H1 (cell line): ENCODE measurements around the gene CYP2A6. TPM values are rescaled to one million over a fixed set of nuclear protein-coding genes. Genes with fewer than 3 reads are reported as not detected.
A peak's percentile ranks its signal among the peaks of the same experiment; 100 is the strongest.
"Not testable (repeated sequence)": the region's sequence is repeated elsewhere in the genome, so short reads cannot be mapped to it uniquely, and the experiment has no call there.

Experiments
- CTCF ChIA-PET: fragments of 300-600 bp; sonication (Branson Sonifier 250); formaldehyde crosslinking; loops from one replicate; lab custom pipeline; 2021; ENCODE audit not compliant: partially characterized antibody; lab: Charles Lee
- POLR2A ChIA-PET: fragments of 300-600 bp; sonication (Branson Sonifier 250); formaldehyde crosslinking; loops from one replicate; lab custom pipeline; 2021; ENCODE audit warnings: inconsistent platforms; ENCODE audit not compliant: partially characterized antibody; lab: Charles Lee
- DNase-seq, 2 experiments: peaks; one replicate each; pipeline versions ENCODE4 v3.0.0 to v3.0.0-alpha.2; 2010 to 2022; ENCODE audit warnings: low spot score in 2 of 2, low read depth in 1 of 2, mixed read lengths in 1 of 2
- FAIRE-seq: peaks from 2 replicates; lab custom pipeline; 2011; peaks lifted over from hg19 to GRCh38; lab: Jason Lieb, UNC
- H2AFZ ChIP-seq: 2 replicates; pipeline ENCODE4 v1.8.1; 2012; ENCODE audit warnings: low read length, inconsistent platforms
- H2AK5ac ChIP-seq: 2 replicates; pipeline ENCODE4 v1.6.1; 2013; ENCODE audit warnings: low read depth, low read length
- H2BK120ac ChIP-seq: replicated peaks from 2 replicates; pipeline ENCODE3; 2013; ENCODE audit warnings: low read depth, low read length, inconsistent platforms
- H2BK12ac ChIP-seq: 2 replicates; pipeline ENCODE4 v1.6.1; 2013; ENCODE audit warnings: low read depth, low read length
- H2BK15ac ChIP-seq: 2 replicates; pipeline ENCODE4 v1.6.1; 2013; ENCODE audit warnings: low read length
- H2BK20ac ChIP-seq: 2 replicates; pipeline ENCODE4 v1.6.1; 2013; ENCODE audit warnings: low read length
- H2BK5ac ChIP-seq: 2 replicates; pipeline ENCODE4 v1.6.1; 2013; ENCODE audit warnings: low read depth, low read length
- H3K14ac ChIP-seq: 2 replicates; pipeline ENCODE4 v1.6.1; 2013; ENCODE audit warnings: inconsistent platforms; ENCODE audit not compliant: insufficient read length
- H3K18ac ChIP-seq: 2 replicates; pipeline ENCODE4 v1.6.1; 2013; ENCODE audit warnings: low read length; ENCODE audit errors: extremely low read depth
- H3K23ac ChIP-seq: 2 replicates; pipeline ENCODE4 v1.6.1; 2013; ENCODE audit warnings: inconsistent platforms; ENCODE audit not compliant: insufficient read length
- H3K23me2 ChIP-seq: 2 replicates; pipeline ENCODE4 v1.6.1; 2013; ENCODE audit warnings: low read depth, low read length
- H3K27ac ChIP-seq: 2 replicates; pipeline ENCODE4 v1.6.1; 2011; ENCODE audit warnings: low read depth, low read length, inconsistent platforms
- H3K27me3 ChIP-seq, 4 experiments: replicated peaks in 1 of 4; 1 replicate in 1 of 4; 2 replicates in 3 of 4; pipeline versions ENCODE4 v1.6.1 to v1.8.1; 2011 to 2013; ENCODE audit warnings: low read length in 3 of 4, mild to moderate bottlenecking in 3 of 4, inconsistent platforms in 2 of 4, mixed read lengths in 2 of 4, moderate library complexity in 1 of 4; ENCODE audit not compliant: control insufficient read depth in 3 of 4, insufficient read depth in 3 of 4; ENCODE audit errors: extremely low read depth in 1 of 4
- H3K36me3 ChIP-seq, 4 experiments: 2 replicates each; pipeline versions ENCODE4 v1.6.1 to v1.8.1; 2011 to 2013; ENCODE audit warnings: mild to moderate bottlenecking in 4 of 4, low read length in 3 of 4, moderate library complexity in 2 of 4, control low read depth in 1 of 4, inconsistent platforms in 1 of 4; ENCODE audit not compliant: insufficient read depth in 4 of 4, control insufficient read depth in 2 of 4
- H3K4ac ChIP-seq: replicated peaks from 2 replicates; pipeline ENCODE3; 2013; ENCODE audit warnings: low read length, low read depth, mixed read lengths, inconsistent platforms; ENCODE audit not compliant: insufficient read length
- H3K4me1 ChIP-seq, 4 experiments: replicated peaks in 1 of 4; 1 replicate in 1 of 4; 2 replicates in 3 of 4; pipeline versions ENCODE4 v1.6.1 to v1.8.1; 2011 to 2013; ENCODE audit warnings: low read length in 3 of 4, inconsistent platforms in 2 of 4, mixed read lengths in 1 of 4; ENCODE audit not compliant: insufficient read depth in 4 of 4, control insufficient read depth in 3 of 4
- H3K4me2 ChIP-seq, 2 experiments: 2 replicates each; pipeline versions ENCODE4 v1.6.1 to v1.8.1; 2011 to 2013; ENCODE audit warnings: low read depth in 2 of 2, low read length in 2 of 2, control low read depth in 1 of 2, inconsistent platforms in 1 of 2, mild to moderate bottlenecking in 1 of 2; ENCODE audit not compliant: insufficient read depth in 1 of 2
- H3K4me3 ChIP-seq, 4 experiments: fragments of 200-600, 300-600 bp in 1 of 4; sonication (generic), shearing (Covaris generic), sonication (Bioruptor Twin) in 1 of 4; 2 replicates each; pipeline versions ENCODE4 v1.5.1 to v1.8.1; 2011 to 2016; ENCODE audit warnings: low read length in 4 of 4, low read depth in 3 of 4, control low read depth in 2 of 4, inconsistent platforms in 2 of 4, mild to moderate bottlenecking in 2 of 4, mixed read lengths in 1 of 4, moderate library complexity in 1 of 4; ENCODE audit not compliant: insufficient read depth in 2 of 4; ENCODE audit errors: extremely low read depth in 1 of 4
- H3K56ac ChIP-seq: replicated peaks from 2 replicates; pipeline ENCODE3; 2013; ENCODE audit warnings: low read depth, mild to moderate bottlenecking, mixed read lengths, low read length, inconsistent platforms; ENCODE audit not compliant: insufficient read length
- H3K79me1 ChIP-seq: 2 replicates; pipeline ENCODE4 v1.6.1; 2013; ENCODE audit warnings: low read depth, low read length, control low read depth
- H3K79me2 ChIP-seq, 2 experiments: 2 replicates each; pipeline versions ENCODE4 v1.6.1 to v1.8.1; 2012 to 2013; ENCODE audit warnings: low read length in 2 of 2, mild to moderate bottlenecking in 2 of 2, inconsistent platforms in 1 of 2; ENCODE audit not compliant: insufficient read depth in 2 of 2, control insufficient read depth in 1 of 2
- H3K9ac ChIP-seq, 4 experiments: replicated peaks in 1 of 4; 1 replicate in 1 of 4; 2 replicates in 3 of 4; pipeline versions ENCODE4 v1.6.1 to v1.8.1; 2011 to 2013; ENCODE audit warnings: low read depth in 3 of 4, low read length in 3 of 4, control low read depth in 2 of 4, mild to moderate bottlenecking in 2 of 4, moderate library complexity in 2 of 4, inconsistent platforms in 1 of 4; ENCODE audit errors: extremely low read depth in 1 of 4
- H3K9me3 ChIP-seq, 2 experiments: 2 replicates each; pipeline versions ENCODE4 v1.6.1 to v1.8.1; 2012 to 2013; ENCODE audit warnings: mild to moderate bottlenecking in 2 of 2, moderate library complexity in 2 of 2, control low read depth in 1 of 2, inconsistent platforms in 1 of 2, low read depth in 1 of 2, low read length in 1 of 2, mixed read lengths in 1 of 2; ENCODE audit not compliant: insufficient read depth in 2 of 2
- H4K20me1 ChIP-seq, 2 experiments: replicated peaks in 1 of 2; 2 replicates each; pipeline versions ENCODE3 to v1.8.1; 2011 to 2013; ENCODE audit warnings: inconsistent platforms in 2 of 2, low read length in 2 of 2, mild to moderate bottlenecking in 1 of 2; ENCODE audit not compliant: insufficient read depth in 2 of 2, control insufficient read depth in 1 of 2
- H4K5ac ChIP-seq: 2 replicates; pipeline ENCODE4 v1.6.1; 2013; ENCODE audit warnings: low read length, low read depth, mixed read lengths, inconsistent platforms; ENCODE audit not compliant: insufficient read length
- H4K8ac ChIP-seq: 2 replicates; pipeline ENCODE4 v1.8.0; 2013; ENCODE audit warnings: mild to moderate bottlenecking, moderate library complexity, low read length, inconsistent platforms; ENCODE audit not compliant: insufficient read depth; ENCODE audit errors: extremely low read depth
- H4K91ac ChIP-seq: replicated peaks from 2 replicates; pipeline ENCODE3; 2013; ENCODE audit warnings: low read length, mixed read lengths, inconsistent platforms; ENCODE audit not compliant: insufficient read length
- WGBS, 2 experiments: shearing (Covaris generic) in 1 of 2; methylation state at CpG; one replicate each; pipeline versions ENCODE4 v1.1.6 to v1.1.7; 2013 to 2015; ENCODE audit warnings: low lambda C conversion rate in 2 of 2, mixed read lengths in 2 of 2, inconsistent platforms in 1 of 2, low coverage in 1 of 2, missing lambda C conversion rate in 1 of 2; ENCODE audit not compliant: insufficient replicate concordance in 2 of 2, insufficient coverage in 1 of 2, insufficient read length in 1 of 2; ENCODE audit errors: extremely low coverage in 1 of 2, missing lambda C conversion rate in 1 of 2; 5-methylcytosine and 5-hydroxymethylcytosine counted together
- polyA plus RNA-seq, 7 experiments: library from polyadenylated mRNA; depleted of rRNA in 3 of 7; stranded (reverse) in 5 of 7; unstranded in 2 of 7; fragments of >200 nt in 5 of 7; fragments of 200-250 nt in 2 of 7; gene quantifications; 1 replicate in 5 of 7; 2 replicates in 1 of 7; 4 replicates in 1 of 7; pipeline versions ENCODE4 v1.2.1 to v1.2.3, GENCODE V29; 2011 to 2013; ENCODE audit warnings: missing spikeins in 2 of 7, mixed read lengths in 2 of 7
- total RNA-seq: library from RNA; stranded (reverse); fragmentation: NEBNext Ultra II Directional; extraction: Animal tissue kit (Norgen Biotek cat#: 25700); gene quantifications from 2 replicates; pipeline ENCODE4 v1.2.1, GENCODE V29; 2021

The CYP2A6 gene
- total and polyA plus RNA-seq, 2 of the 8 experiments (the other 6 are each of a cell fraction or from before 2014, with no cell fraction given): 0.33 TPM; not detected in 1

GRCh38 chr19:40812571-40812970, 37.7 kb downstream of the CYP2A6 start:
- H2AK5ac ChIP-seq, DNase-seq, H3K14ac ChIP-seq, H3K18ac ChIP-seq, H3K79me1 ChIP-seq, H3K9me3 ChIP-seq, H3K9ac ChIP-seq, H2BK120ac ChIP-seq, H3K79me2 ChIP-seq, H4K8ac ChIP-seq, H2AFZ ChIP-seq, H2BK5ac ChIP-seq, H3K4ac ChIP-seq, H4K91ac ChIP-seq, FAIRE-seq, H3K27me3 ChIP-seq, H3K23ac ChIP-seq, H2BK12ac ChIP-seq, H3K27ac ChIP-seq, H2BK20ac ChIP-seq, H3K56ac ChIP-seq, H4K5ac ChIP-seq: not testable (repeated sequence)
- Histone ChIP-seq H3K4me1 (peaks cover 2 to 14% (median 6%) of the 10 kb centered on the region in 4 experiments; a peak in 6 of 7 replicates), H3K4me3 (peak overlapping the region in 1 of 4 experiments; percentile 65; a peak in 1 of 8 replicates), H2BK15ac (0 out of 2 replicates have a peak overlapping the region, but pooled peaks have one; percentile 12), H3K23me2 (peaks cover 12% of the 10 kb centered on the region; the same call in 1 of the 2 replicates), H3K36me3 (peaks cover 0 to 12% (median 11%) of the 10 kb centered on the region in 4 experiments; a peak in 5 of 8 replicates), H3K4me2 (peak overlapping the region in 1 of 2 experiments; percentile 94; a peak in 2 of 4 replicates), H4K20me1 (peaks cover 13% of the 10 kb centered on the region in 2 experiments)
- WGBS, 2 experiments: 87% methylated on average over 7 of the region's 7 CpGs; no CpG with 5 or more reads in 1 of the 2 experiments
- CTCF ChIA-PET: interaction anchor here (0.6 kb wide), 1 partner anchor 450 kb away, joined by 3 read pairs; no protein-coding TSS in a partner anchor
- POLR2A ChIA-PET: interaction anchor here (1.9 to 2.1 kb wide), 2 partner anchors 10 to 34 kb away, joined by 9 to 11 read pairs; partner anchors contain the start of gene RAB4B
